Liver (tissue), 9 donors: ENCODE measurements around the gene SLC6A7. TPM values are rescaled to one million over a fixed set of nuclear protein-coding genes. Genes with fewer than 3 reads are reported as not detected.
A peak's percentile ranks its signal among the peaks of the same experiment; 100 is the strongest.

ENCODE experiments used
- DNase-seq: peaks from one replicate; pipeline ENCODE4 v3.0.0-alpha.2; 2017; ENCODE audit warnings: low spot score
- H3K27ac ChIP-seq, 2 donors: one replicate each; pipeline ENCODE4 v1.7.0; 2013; ENCODE audit warnings: inconsistent platforms in 2 of 2, low read length in 2 of 2, control low read depth in 1 of 2, low read depth in 1 of 2, mild to moderate bottlenecking in 1 of 2
- H3K27me3 ChIP-seq, 4 donors: one replicate each; pipeline versions ENCODE4 v1.6.1 to v1.7.0; 2013; ENCODE audit warnings: low read length in 3 of 4, inconsistent platforms in 1 of 4, mild to moderate bottlenecking in 1 of 4, moderate library complexity in 1 of 4; ENCODE audit not compliant: control insufficient read depth in 4 of 4, insufficient read depth in 4 of 4
- H3K36me3 ChIP-seq, 4 donors: one replicate each; pipeline versions ENCODE4 v1.6.1 to v1.7.0; 2013; ENCODE audit warnings: low read length in 3 of 4, mild to moderate bottlenecking in 3 of 4, low read depth in 1 of 4, moderate library complexity in 1 of 4; ENCODE audit not compliant: control insufficient read depth in 4 of 4, insufficient read depth in 3 of 4
- H3K4me1 ChIP-seq, 4 donors: one replicate each; pipeline versions ENCODE4 v1.6.1 to v1.7.0; 2013; ENCODE audit warnings: low read length in 3 of 4, mild to moderate bottlenecking in 3 of 4, moderate library complexity in 1 of 4; ENCODE audit not compliant: control insufficient read depth in 4 of 4, insufficient read depth in 4 of 4
- H3K4me3 ChIP-seq, 3 donors: one replicate each; pipeline versions ENCODE4 v1.6.1 to v1.7.0; 2013; ENCODE audit warnings: low read length in 3 of 3, control low read depth in 1 of 3, low read depth in 1 of 3, mild to moderate bottlenecking in 1 of 3
- H3K9ac ChIP-seq, 2 donors: one replicate each; pipeline ENCODE4 v1.7.0; 2013; ENCODE audit warnings: low read length in 2 of 2, mild to moderate bottlenecking in 2 of 2, moderate library complexity in 2 of 2, control low read depth in 1 of 2, low read depth in 1 of 2
- H3K9me3 ChIP-seq, 4 donors: one replicate each; pipeline versions ENCODE4 v1.6.1 to v1.7.0; 2013; ENCODE audit warnings: low read length in 3 of 4; ENCODE audit not compliant: control insufficient read depth in 4 of 4
- ATF3 ChIP-seq: IDR thresholded peaks from 2 replicates; pipeline ENCODE4 v1.6.1; 2016; ENCODE audit warnings: antibody characterized with exemption
- CTCF ChIP-seq: fragments of 150-350 bp; IDR thresholded peaks from 2 replicates; pipeline ENCODE4 v1.5.1; 2017; ENCODE audit warnings: improper control_type of control experiment, low read depth, low read length; ENCODE audit not compliant: missing input control
- EGR1 ChIP-seq, 2 donors: IDR thresholded peaks; 2 replicates each; pipeline ENCODE4 v1.6.1; 2016 to 2018; ENCODE audit warnings: antibody characterized with exemption in 2 of 2, low read depth in 2 of 2
- GABPA ChIP-seq, 2 donors: IDR thresholded peaks in 1 of 2; conservative IDR thresholded peaks in 1 of 2; 2 replicates each; pipeline ENCODE4 v1.6.1; 2016; ENCODE audit warnings: antibody characterized with exemption in 2 of 2, mild to moderate bottlenecking in 1 of 2, moderate library complexity in 1 of 2
- HNF4A ChIP-seq, 2 donors: conservative IDR thresholded peaks; 2 replicates each; pipeline ENCODE4 v1.6.1; 2016; ENCODE audit warnings: antibody characterized with exemption in 2 of 2, mild to moderate bottlenecking in 2 of 2
- HNF4G ChIP-seq: IDR thresholded peaks from 2 replicates; pipeline ENCODE4 v1.6.1; 2016; ENCODE audit warnings: antibody characterized with exemption
- JUND ChIP-seq, 2 donors: IDR thresholded peaks; 2 replicates each; pipeline ENCODE4 v1.6.1; 2016; ENCODE audit warnings: antibody characterized with exemption in 2 of 2
- REST ChIP-seq: IDR thresholded peaks from 2 replicates; pipeline ENCODE4 v1.6.1; 2016; ENCODE audit warnings: antibody characterized with exemption, mild to moderate bottlenecking
- RXRA ChIP-seq, 2 donors: IDR thresholded peaks; 2 replicates each; pipeline ENCODE4 v1.6.1; 2017 to 2018; ENCODE audit warnings: antibody characterized with exemption in 2 of 2, mild to moderate bottlenecking in 1 of 2
- SP1 ChIP-seq: IDR thresholded peaks from 2 replicates; pipeline ENCODE4 v1.6.1; 2018; ENCODE audit warnings: antibody characterized with exemption, mild to moderate bottlenecking
- TAF1 ChIP-seq: conservative IDR thresholded peaks from 2 replicates; pipeline ENCODE4 v1.6.1; 2016; ENCODE audit warnings: antibody characterized with exemption, mild to moderate bottlenecking
- YY1 ChIP-seq: IDR thresholded peaks from 2 replicates; pipeline ENCODE4 v1.6.1; 2016; ENCODE audit warnings: antibody characterized with exemption, mild to moderate bottlenecking
- ZBTB33 ChIP-seq: IDR thresholded peaks from 2 replicates; pipeline ENCODE4 v1.6.1; 2016; ENCODE audit warnings: antibody characterized with exemption
- WGBS: extraction: QIAGEN DNeasy Blood & Tissue Kit; methylation state at CpG from one replicate; pipeline ENCODE4 v1.1.7; 2013; 5-methylcytosine and 5-hydroxymethylcytosine counted together
- polyA plus RNA-seq, 2 donors: library from polyadenylated mRNA; stranded (reverse) in 1 of 2; unstranded in 1 of 2; fragments of 200-250 nt in 1 of 2; fragments of >200 nt in 1 of 2; fragmentation: Nextera tagmentation in 1 of 2; extraction: Ambion mirVana in 1 of 2; gene quantifications; one replicate each; pipeline versions ENCODE4 v1.2.1 to v1.2.3, GENCODE V29; 2013 to 2015
- total RNA-seq, 2 donors: library from RNA; depleted of rRNA; stranded (reverse); fragments of >200 nt; gene quantifications; one replicate each; pipeline ENCODE4 v1.2.3, GENCODE V29; 2014
- donor health status: healthy.
- donor health status: healthy.
- donor health status: healthy.
- donor health status: healthy.
- donor health status: healthy.

The SLC6A7 gene
- total and polyA plus RNA-seq, 4 donors: not detected

- no peak for DNase-seq
- Histone ChIP-seq H3K9ac (no peak overlapping the region), H3K27me3 (no peaks in the 10 kb centered on the region), H3K9me3 (no peaks in the 10 kb centered on the region), H3K4me1 (peaks cover 7 to 27% (median 18%) of the 10 kb centered on the region in 4 donors), H3K36me3 (no peaks in the 10 kb centered on the region), H3K27ac (peak overlapping the region in 1 of 2 donors; percentile 40), H3K4me3 (no peak overlapping the region)
- WGBS: 63% methylated on average over 4 of the region's 4 CpGs
- TF ChIP-seq SP1: no peak
- no peak for TF ChIP-seq HNF4G
- TF ChIP-seq ATF3: no peak
- no peak for TF ChIP-seq ZBTB33
These were observed 45.0 kb upstream of the SLC6A7 start for GRCh38 chr5:150144879-150145278.

GRCh38 chr5:150146235-150146634 lies 43.6 kb upstream of the SLC6A7 start:
- H3K27me3 ChIP-seq: no peaks in the 10 kb centered on the region
- no peak for DNase-seq
- no peaks in the 10 kb centered on the region for H3K36me3 ChIP-seq
- H3K4me3 ChIP-seq: no peak overlapping the region
- TF ChIP-seq HNF4A (conservative IDR thresholded peaks at IDR 0.05) (no peak), EGR1 (IDR thresholded peaks at IDR 0.05; ENCODE audit: low read depth in 2 of 2) (no peak), HNF4G (no peak), REST (no peak), TAF1 (no peak), ATF3 (no peak), JUND (IDR thresholded peaks at IDR 0.05) (no peak), YY1 (no peak), ZBTB33 (no peak), GABPA (IDR thresholded peaks at IDR 0.05 in 1 of 2, conservative IDR thresholded peaks at IDR 0.05 in 1 of 2) (no peak), RXRA (IDR thresholded peaks at IDR 0.05) (no peak), CTCF (no peak)
- H3K9ac ChIP-seq: no peak overlapping the region
- H3K4me1 ChIP-seq: peaks cover 4 to 22% (median 12%) of the 10 kb centered on the region in 4 donors
- WGBS: 92% methylated on average over 5 of the region's 5 CpGs
- H3K27ac ChIP-seq: no peak overlapping the region
- H3K9me3 ChIP-seq: no peaks in the 10 kb centered on the region
